Measurements from ENCODE around the gene ZNF407.

GRCh38 chr18:75065251-75066000, 467.8 kb downstream of the ZNF407 start:
- TF ChIP-seq CTCF (conservative IDR thresholded peaks at IDR 0.05; ENCODE audit: low read depth in 2 of 2) (no peak), ZNF462 (CRISPR knock-in tag; IDR thresholded peaks at IDR 0.05) (no peak)
